Measurements from ENCODE around the gene EDDM3A.

EDDM3A gene

DNA sequence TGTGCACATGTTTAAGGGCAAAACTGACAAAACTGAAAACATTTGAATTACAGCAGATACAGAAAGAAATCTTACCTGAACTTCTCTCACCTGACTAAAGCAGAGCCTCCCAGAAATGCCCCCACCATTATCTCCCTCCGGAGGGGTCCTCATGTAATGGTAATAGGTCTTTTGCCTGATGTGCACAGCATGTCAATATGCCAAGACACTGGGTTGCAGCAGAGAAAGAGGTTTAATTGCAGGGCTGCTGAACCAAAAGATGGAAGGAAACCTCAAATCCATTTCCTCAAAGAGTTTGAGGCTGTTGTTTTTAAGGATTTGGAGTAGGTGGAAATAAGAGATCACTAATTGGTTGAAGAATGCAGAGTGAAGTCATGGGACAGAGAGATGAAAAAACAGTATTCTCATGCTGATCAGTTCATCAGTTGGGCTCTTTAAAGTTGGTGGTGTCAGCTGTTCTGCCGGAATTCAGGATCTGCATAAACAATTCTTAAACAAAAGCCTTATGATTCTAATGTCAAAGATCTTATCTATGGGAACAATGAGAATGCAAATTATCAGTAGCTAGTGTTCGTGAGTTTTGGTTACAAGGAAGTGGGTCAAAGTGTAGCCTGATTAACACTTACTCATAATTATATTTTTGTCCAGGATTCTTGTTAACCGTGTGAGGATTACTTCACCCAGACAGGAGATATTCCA lies 38.9 kb upstream of the EDDM3A start:
- DNase-seq (ENCODE audit: extremely low read depth, low read depth), result no peak
- TF ChIP-seq CTCF (IDR thresholded peaks at IDR 0.05; ENCODE audit: low read depth, low read length), result no peak

- no peak for TF ChIP-seq CTCF (IDR thresholded peaks at IDR 0.05; ENCODE audit: low read depth, low read length)
- no peak for DNase-seq (ENCODE audit: extremely low read depth, low read depth)
Measured at GRCh38 chr14:20707622-20708021, 38.1 kb upstream of the EDDM3A start.

DNA sequence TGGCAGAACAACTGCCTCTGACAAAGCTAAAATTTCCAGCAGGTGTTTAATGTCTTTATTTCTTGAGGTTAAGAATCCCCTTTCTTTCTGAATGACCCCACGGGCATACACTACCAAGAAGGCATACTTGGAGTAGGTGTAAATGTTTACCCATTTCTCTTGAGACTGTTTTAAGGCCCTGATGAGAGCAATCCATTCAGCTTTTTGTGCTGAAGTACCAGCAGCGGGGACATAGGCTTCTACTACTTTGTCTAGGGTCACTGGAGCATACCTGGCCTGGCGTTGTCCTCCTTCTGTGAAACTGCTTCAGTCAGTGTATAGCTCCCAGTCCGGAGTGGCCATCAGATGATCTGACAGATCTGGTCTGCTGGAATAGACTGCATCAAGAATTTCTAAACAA lies 34.4 kb upstream of the EDDM3A start:
- DNase-seq (ENCODE audit: extremely low read depth, low read depth), result no peak
- no peak for TF ChIP-seq CTCF (IDR thresholded peaks at IDR 0.05; ENCODE audit: low read depth, low read length)

GRCh38 chr14:20711685-20712084 lies 34.0 kb upstream of the EDDM3A start:
- no peak for TF ChIP-seq CTCF (IDR thresholded peaks at IDR 0.05; ENCODE audit: low read depth, low read length)

GRCh38 chr14:20712904-20713303 lies 32.8 kb upstream of the EDDM3A start:
- DNase-seq (ENCODE audit: extremely low read depth, low read depth), result no peak
- TF ChIP-seq CTCF (IDR thresholded peaks at IDR 0.05; ENCODE audit: low read depth, low read length), result no peak

More at GRCh38 chr14:20711685-20712084, 34.0 kb upstream of the EDDM3A start:
- no peak for DNase-seq (ENCODE audit: extremely low read depth, low read depth)

DNA sequence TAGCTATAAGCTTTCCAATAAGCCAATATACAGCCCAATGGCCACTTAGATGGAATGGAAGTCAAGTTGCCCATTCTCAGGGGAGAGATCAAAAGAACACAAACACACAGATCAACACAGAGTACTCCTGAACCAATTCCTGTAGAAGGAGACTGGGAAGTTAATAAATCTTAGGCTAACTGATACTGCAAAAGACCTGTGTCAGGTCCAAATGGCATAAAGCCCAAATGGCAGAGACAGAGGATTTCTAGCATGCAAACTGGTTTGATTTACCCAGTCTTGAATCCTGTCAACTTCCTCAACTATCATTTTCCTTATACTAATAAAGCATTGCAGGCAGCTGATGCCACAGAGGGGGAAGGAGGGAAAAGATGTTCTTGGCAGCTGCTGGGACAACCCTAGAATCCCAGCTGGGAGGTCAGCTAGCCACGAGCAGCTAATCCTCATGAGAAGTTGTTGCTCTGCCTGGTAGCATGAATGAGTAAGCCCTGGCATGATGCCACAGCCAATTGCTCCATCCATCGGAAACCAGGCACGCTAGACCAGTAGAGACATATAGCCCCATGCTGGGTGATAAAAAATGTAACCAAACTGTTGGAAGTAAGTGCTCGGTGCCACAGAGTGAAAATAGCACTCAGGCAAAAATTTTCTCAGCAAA lies 31.0 kb upstream of the EDDM3A start:
- no peak for TF ChIP-seq CTCF (IDR thresholded peaks at IDR 0.05; ENCODE audit: low read depth, low read length)

DNA sequence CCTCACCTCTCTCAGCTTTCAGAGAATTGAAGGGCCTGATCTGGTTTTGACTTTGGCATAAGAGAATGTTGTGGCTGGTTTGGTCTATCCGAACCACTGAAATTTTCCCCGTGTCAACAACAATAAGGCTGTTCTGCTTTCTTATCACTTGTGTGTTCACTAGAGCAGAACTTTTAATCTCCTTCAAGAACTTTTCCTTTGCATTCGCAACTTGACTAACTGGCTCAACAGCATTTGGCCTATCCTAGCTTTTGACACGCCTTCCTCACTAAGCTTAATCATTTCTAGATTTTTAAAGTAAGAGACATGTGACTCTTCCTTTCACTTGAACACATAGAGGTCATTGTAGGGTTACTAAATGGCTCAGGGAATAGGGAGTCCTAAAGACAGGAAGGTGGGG lies 25.9 kb upstream of the EDDM3A start:
- DNase-seq (ENCODE audit: extremely low read depth, low read depth), result no peak

More for the DNA sequence above, 31.0 kb upstream of the EDDM3A start:
- DNase-seq (ENCODE audit: extremely low read depth, low read depth), result no peak

More for the DNA sequence above, 25.9 kb upstream of the EDDM3A start:
- no peak for TF ChIP-seq CTCF (IDR thresholded peaks at IDR 0.05; ENCODE audit: low read depth, low read length)
